DND-41 (cell line): ENCODE results near the gene ARHGAP1.

Experiments used
- ATAC-seq: fragments of 200-7000 bp; cut with Tn5 transposase; 3 replicates; pipeline ENCODE4 v1.9.1; 2021; ENCODE audit warnings: low read depth; ENCODE audit not compliant: insufficient read depth
- DNase-seq: peaks from one replicate; pipeline ENCODE4 v3.0.0-alpha.2; 2020
- H2AFZ ChIP-seq: 2 replicates; pipeline ENCODE4 v1.6.0; 2012; ENCODE audit warnings: low read depth, low read length
- H3K27ac ChIP-seq: 2 replicates; pipeline ENCODE4 v1.5.1; 2012; ENCODE audit warnings: low read length, inconsistent platforms
- H3K27me3 ChIP-seq: fragments of 200-600 bp; sonication (generic); 2 replicates; pipeline ENCODE4 v1.6.0; 2012; ENCODE audit warnings: low read length, mild to moderate bottlenecking, inconsistent platforms; ENCODE audit not compliant: insufficient read depth, poor library complexity
- H3K36me3 ChIP-seq: 2 replicates; pipeline ENCODE4 v1.5.1; 2012; ENCODE audit warnings: low read length, inconsistent platforms; ENCODE audit not compliant: insufficient read depth
- H3K4me1 ChIP-seq: 2 replicates; pipeline ENCODE4 v1.5.1; 2012; ENCODE audit warnings: mild to moderate bottlenecking, low read length; ENCODE audit not compliant: insufficient read depth
- H3K4me2 ChIP-seq: 2 replicates; pipeline ENCODE4 v1.6.0; 2012; ENCODE audit warnings: mild to moderate bottlenecking, moderate library complexity, low read length, inconsistent platforms; ENCODE audit not compliant: insufficient read depth
- H3K4me3 ChIP-seq, 2 experiments: fragments of 200-600 bp in 1 of 2; shearing (Covaris generic) in 1 of 2; 2 replicates each; pipeline ENCODE4 v1.5.1; 2012 to 2016; ENCODE audit warnings: inconsistent platforms in 2 of 2, low read length in 2 of 2, mild to moderate bottlenecking in 2 of 2, low read depth in 1 of 2, moderate library complexity in 1 of 2
- H3K79me2 ChIP-seq: 2 replicates; pipeline ENCODE4 v1.6.0; 2012; ENCODE audit warnings: low read length, inconsistent platforms; ENCODE audit not compliant: insufficient read depth
- H3K9ac ChIP-seq: 2 replicates; pipeline ENCODE4 v1.6.0; 2012; ENCODE audit warnings: low read depth, mild to moderate bottlenecking, inconsistent platforms, low read length, moderate library complexity
- H3K9me3 ChIP-seq: 2 replicates; pipeline ENCODE4 v1.5.1; 2012; ENCODE audit warnings: low read length, moderate library complexity, mild to moderate bottlenecking, inconsistent platforms; ENCODE audit not compliant: insufficient read depth, severe bottlenecking
- H4K20me1 ChIP-seq: 2 replicates; pipeline ENCODE4 v1.6.0; 2012; ENCODE audit warnings: low read length; ENCODE audit not compliant: insufficient read depth
- EZH2 ChIP-seq: IDR thresholded peaks from 3 replicates; pipeline ENCODE4 v1.6.1; 2012; ENCODE audit warnings: borderline replicate concordance, low read depth, mild to moderate bottlenecking, moderate library complexity, low read length, inconsistent platforms; ENCODE audit not compliant: severe bottlenecking
- TF ChIP-seq, protein P1 (sequence below): IDR thresholded peaks from 2 replicates; pipeline ENCODE4 v1.5.1; 2012; ENCODE audit warnings: borderline replicate concordance, low read length, moderate library complexity, mild to moderate bottlenecking; ENCODE audit not compliant: poor library complexity, severe bottlenecking; ENCODE audit errors: extremely low read depth

The ARHGAP1 gene

DNA sequence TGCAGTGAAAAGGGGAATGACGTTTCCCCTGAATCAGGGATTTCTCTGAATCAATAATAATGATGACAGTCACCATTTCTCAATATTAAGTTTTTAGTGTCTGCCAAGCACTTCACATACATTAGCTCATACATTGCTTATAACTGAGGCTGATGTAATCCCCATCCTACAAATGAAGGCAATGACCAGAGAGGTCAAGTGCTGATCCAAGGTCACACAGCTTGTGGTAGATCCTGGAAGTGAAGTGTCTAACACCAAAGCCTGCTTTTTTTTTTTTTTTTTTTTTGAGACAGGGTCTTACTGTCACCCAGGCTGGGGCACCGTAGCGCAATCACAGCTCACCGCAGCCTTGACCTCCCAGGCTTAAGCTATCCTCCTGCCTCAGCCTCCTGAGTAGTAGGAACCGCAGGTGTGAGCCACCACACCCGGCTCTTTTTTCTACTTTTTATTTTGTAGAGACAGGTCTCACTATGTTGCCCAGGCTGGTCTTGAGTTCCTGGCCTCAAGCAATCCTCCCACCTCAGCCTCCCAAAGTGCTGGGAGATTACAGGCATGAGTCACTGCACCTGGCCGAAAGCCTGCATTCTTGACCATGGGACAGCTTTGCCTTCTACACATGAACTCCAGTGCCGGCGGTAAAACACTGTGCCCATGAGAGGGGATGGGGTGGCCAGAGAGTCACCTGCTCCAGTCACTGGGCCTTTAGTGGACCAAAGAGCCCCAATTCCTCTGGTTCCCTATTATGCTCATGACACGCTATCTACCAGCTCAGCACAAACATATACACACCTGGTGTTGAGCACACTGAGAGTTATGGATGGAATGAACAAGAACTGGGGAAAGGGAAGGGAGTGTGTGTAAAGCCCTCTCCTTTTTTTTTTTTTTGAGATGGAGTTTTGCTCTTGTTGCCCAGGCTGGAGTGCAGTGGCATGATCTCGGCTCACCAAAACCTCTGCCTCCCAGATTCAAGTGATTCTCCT is 17.4 kb downstream of the ARHGAP1 start:
- Histone ChIP-seq H3K4me2 (no peak overlapping the region), H3K4me1 (no peaks in the 10 kb centered on the region), H3K27me3 (no peaks in the 10 kb centered on the region), H4K20me1 (peaks cover 8% of the 10 kb centered on the region), H3K79me2 (no peaks in the 10 kb centered on the region), H2AFZ (no peak overlapping the region), H3K27ac (no peak overlapping the region), H3K9ac (no peak overlapping the region), H3K4me3 (no peak overlapping the region), H3K36me3 (peaks cover 74% of the 10 kb centered on the region), H3K9me3 (no peaks in the 10 kb centered on the region)
- ATAC-seq (no peak), DNase-seq (no peak)
- TF ChIP-seq EZH2: no peak
- TF ChIP-seq, protein P1, sequence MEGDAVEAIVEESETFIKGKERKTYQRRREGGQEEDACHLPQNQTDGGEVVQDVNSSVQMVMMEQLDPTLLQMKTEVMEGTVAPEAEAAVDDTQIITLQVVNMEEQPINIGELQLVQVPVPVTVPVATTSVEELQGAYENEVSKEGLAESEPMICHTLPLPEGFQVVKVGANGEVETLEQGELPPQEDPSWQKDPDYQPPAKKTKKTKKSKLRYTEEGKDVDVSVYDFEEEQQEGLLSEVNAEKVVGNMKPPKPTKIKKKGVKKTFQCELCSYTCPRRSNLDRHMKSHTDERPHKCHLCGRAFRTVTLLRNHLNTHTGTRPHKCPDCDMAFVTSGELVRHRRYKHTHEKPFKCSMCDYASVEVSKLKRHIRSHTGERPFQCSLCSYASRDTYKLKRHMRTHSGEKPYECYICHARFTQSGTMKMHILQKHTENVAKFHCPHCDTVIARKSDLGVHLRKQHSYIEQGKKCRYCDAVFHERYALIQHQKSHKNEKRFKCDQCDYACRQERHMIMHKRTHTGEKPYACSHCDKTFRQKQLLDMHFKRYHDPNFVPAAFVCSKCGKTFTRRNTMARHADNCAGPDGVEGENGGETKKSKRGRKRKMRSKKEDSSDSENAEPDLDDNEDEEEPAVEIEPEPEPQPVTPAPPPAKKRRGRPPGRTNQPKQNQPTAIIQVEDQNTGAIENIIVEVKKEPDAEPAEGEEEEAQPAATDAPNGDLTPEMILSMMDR: no peak

DNA sequence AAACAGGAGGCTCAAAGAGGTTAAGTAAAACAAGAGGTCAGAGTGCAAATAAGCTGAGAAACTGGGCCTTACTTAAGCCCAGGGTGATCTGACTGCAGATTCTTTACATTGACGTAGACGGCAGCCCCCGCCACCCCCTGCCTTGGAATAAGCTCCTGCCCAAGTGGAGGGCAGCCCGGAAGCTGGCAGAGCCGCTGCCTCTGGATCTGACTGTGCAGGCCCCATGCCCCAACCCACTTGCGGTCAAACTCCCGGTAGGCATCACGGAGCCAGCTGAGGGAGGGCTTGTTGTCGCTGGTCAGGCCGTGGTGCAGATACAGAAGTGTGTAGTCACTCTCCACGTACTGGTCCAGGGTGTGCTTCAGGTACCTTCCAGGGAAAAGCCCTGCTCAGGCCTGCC is 18.6 kb downstream of the ARHGAP1 start:
- ATAC-seq (no peak), DNase-seq (no peak)
- Histone ChIP-seq H3K4me1 (no peaks in the 10 kb centered on the region), H3K27me3 (no peaks in the 10 kb centered on the region), H3K9ac (no peak overlapping the region), H3K9me3 (no peaks in the 10 kb centered on the region), H3K36me3 (peaks cover 70% of the 10 kb centered on the region), H3K4me2 (no peak overlapping the region), H3K27ac (no peak overlapping the region), H4K20me1 (peaks cover 8% of the 10 kb centered on the region), H3K4me3 (no peak overlapping the region), H3K79me2 (no peaks in the 10 kb centered on the region), H2AFZ (no peak overlapping the region)
- TF ChIP-seq, protein P1: no peak
- TF ChIP-seq EZH2: no peak

DNA sequence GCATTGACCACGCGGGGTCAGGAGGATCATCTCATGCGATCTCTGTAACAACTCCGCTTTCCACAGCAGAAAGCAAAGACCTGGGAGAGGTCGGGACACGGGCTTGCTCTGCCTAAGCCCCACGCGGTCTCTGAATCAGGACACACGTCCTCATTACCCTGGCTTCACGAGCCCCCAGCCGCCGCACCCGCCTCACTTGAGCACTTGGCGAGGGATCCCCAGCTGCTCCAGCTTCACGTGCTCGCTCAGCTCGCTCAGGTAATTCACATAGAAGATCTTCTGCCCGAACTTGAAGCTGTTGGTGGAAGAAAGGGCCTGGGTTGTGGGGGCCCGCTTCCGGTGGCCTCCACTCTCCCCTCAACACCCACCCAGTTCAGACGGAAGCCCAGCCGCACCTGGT is 19.6 kb downstream of the ARHGAP1 start:
- Histone ChIP-seq H3K4me2 (no peak overlapping the region), H3K36me3 (peaks cover 72% of the 10 kb centered on the region), H3K9me3 (no peaks in the 10 kb centered on the region), H3K9ac (no peak overlapping the region), H3K4me3 (no peak overlapping the region), H3K79me2 (no peaks in the 10 kb centered on the region), H4K20me1 (peaks cover 8% of the 10 kb centered on the region), H3K27ac (no peak overlapping the region), H3K27me3 (no peaks in the 10 kb centered on the region), H2AFZ (no peak overlapping the region), H3K4me1 (no peaks in the 10 kb centered on the region)
- DNase-seq (no peak), ATAC-seq (no peak)
- TF ChIP-seq EZH2: no peak
- TF ChIP-seq, protein P1: no peak
